ENCODE results near the gene SNX18. TPM values are rescaled to one million over a fixed set of nuclear protein-coding genes. Genes with fewer than 3 reads are reported as not detected.
A peak's percentile ranks its signal among the peaks of the same experiment; 100 is the strongest.

The SNX18 gene
- polyA plus RNA-seq, 1 donor (not counting 4 experiments of a cell fraction or from before 2014, with no cell fraction given), result 7.4 TPM

GRCh38 chr5:54519509-54519876, 1.9 kb downstream of the SNX18 start:
- peaks cover 33% of the 10 kb centered on the region for H3K79me2 ChIP-seq (ENCODE audit: control insufficient read depth, insufficient read depth, low read length)
- H2AFZ ChIP-seq (ENCODE audit: control insufficient read depth, low read length), result no peak overlapping the region
- no peak overlapping the region for H3K27ac ChIP-seq (ENCODE audit: control insufficient read depth, insufficient read depth, low read length)

GRCh38 chr5:54520438-54520846, 2.9 kb downstream of the SNX18 start:
- dilution Hi-C loops (cut with MboI; ENCODE audit: extremely low pct_ligation_motif_present, low sequenced_read_pairs), result no loop called here
- Histone ChIP-seq H3K4me1 (ENCODE audit: control insufficient read depth, extremely low read depth, insufficient read depth, low read length) (peaks cover 26% of the 10 kb centered on the region), H3K4me3 (ENCODE audit: control insufficient read depth in 2 of 3, extremely low read depth in 1 of 3, insufficient read depth in 2 of 3, low read depth in 1 of 3, low read length in 3 of 3) (peak overlapping the region; percentile 34 to 62 (median 55)), H3K9ac (ENCODE audit: control insufficient read depth, extremely low read depth, insufficient read depth, low read length) (peak overlapping the region; percentile 54), H3K27ac (ENCODE audit: control insufficient read depth, insufficient read depth, low read length) (peak overlapping the region; percentile 22), H4K20me1 (ENCODE audit: control insufficient read depth, extremely low read depth, insufficient read depth, low read length) (no peaks in the 10 kb centered on the region), H2AFZ (ENCODE audit: control insufficient read depth, low read length) (peak overlapping the region; percentile 44), H3K36me3 (ENCODE audit: control insufficient read depth in 2 of 2, extremely low read depth in 1 of 2, insufficient read depth in 2 of 2, low read length in 2 of 2) (peaks cover 0 to 1% of the 10 kb centered on the region in 2 experiments), H3K9me3 (ENCODE audit: control insufficient read depth, low read depth, low read length) (no peaks in the 10 kb centered on the region), H3K4me2 (ENCODE audit: control insufficient read depth, extremely low read depth, insufficient read depth, low read depth, low read length) (peak overlapping the region; percentile 90), H3K27me3 (ENCODE audit: control insufficient read depth, extremely low read depth, insufficient read depth, low read length) (no peaks in the 10 kb centered on the region), H3K79me2 (ENCODE audit: control insufficient read depth, insufficient read depth, low read length) (peaks cover 37% of the 10 kb centered on the region), H3K9me1 (ENCODE audit: control insufficient read depth, extremely low read depth, insufficient read depth, low read length) (no peaks in the 10 kb centered on the region)
- FAIRE-seq (peak; percentile 55), DNase-seq (ENCODE audit: low read depth, low spot score) (no peak)
- TF ChIP-seq EZH2 (IDR thresholded peaks at IDR 0.05; ENCODE audit: low read length) (no peak), CTCF (optimal IDR thresholded peaks at IDR 0.05 in 1 of 3, IDR thresholded peaks at IDR 0.05 in 1 of 3, conservative IDR thresholded peaks at IDR 0.05 in 1 of 3; ENCODE audit: extremely low read depth in 1 of 3, insufficient read depth in 2 of 3, low read length in 3 of 3) (no peak)

More at GRCh38 chr5:54519509-54519876, 1.9 kb downstream of the SNX18 start:
- Histone ChIP-seq H3K4me2 (ENCODE audit: control insufficient read depth, extremely low read depth, insufficient read depth, low read depth, low read length) (peak overlapping the region; percentile 90), H4K20me1 (ENCODE audit: control insufficient read depth, extremely low read depth, insufficient read depth, low read length) (no peaks in the 10 kb centered on the region), H3K27me3 (ENCODE audit: control insufficient read depth, extremely low read depth, insufficient read depth, low read length) (no peaks in the 10 kb centered on the region), H3K9me1 (ENCODE audit: control insufficient read depth, extremely low read depth, insufficient read depth, low read length) (no peaks in the 10 kb centered on the region), H3K4me1 (ENCODE audit: control insufficient read depth, extremely low read depth, insufficient read depth, low read length) (peaks cover 26% of the 10 kb centered on the region), H3K9ac (ENCODE audit: control insufficient read depth, extremely low read depth, insufficient read depth, low read length) (no peak overlapping the region), H3K36me3 (ENCODE audit: control insufficient read depth in 2 of 2, extremely low read depth in 1 of 2, insufficient read depth in 2 of 2, low read length in 2 of 2) (peaks cover 0 to 1% of the 10 kb centered on the region in 2 experiments), H3K4me3 (ENCODE audit: control insufficient read depth in 2 of 3, extremely low read depth in 1 of 3, insufficient read depth in 2 of 3, low read depth in 1 of 3, low read length in 3 of 3) (peak overlapping the region in 2 of 3 experiments; percentile 55 to 62), H3K9me3 (ENCODE audit: control insufficient read depth, low read depth, low read length) (no peaks in the 10 kb centered on the region)
- FAIRE-seq (no peak), DNase-seq (ENCODE audit: low read depth, low spot score) (no peak)
- no peak for TF ChIP-seq CTCF (optimal IDR thresholded peaks at IDR 0.05 in 1 of 3, IDR thresholded peaks at IDR 0.05 in 1 of 3, conservative IDR thresholded peaks at IDR 0.05 in 1 of 3; ENCODE audit: extremely low read depth in 1 of 3, insufficient read depth in 2 of 3, low read length in 3 of 3)
- TF ChIP-seq EZH2 (IDR thresholded peaks at IDR 0.05; ENCODE audit: low read length), result no peak
- dilution Hi-C loops (cut with MboI; ENCODE audit: extremely low pct_ligation_motif_present, low sequenced_read_pairs), result no loop called here

Measured in keratinocyte (primary cell).